ENCODE data around the gene MPRIP.
A peak's percentile ranks its signal among the peaks of the same experiment; 100 is the strongest.

Gene MPRIP

GRCh38 chr17:17108451-17109049 is 66.3 kb downstream of the MPRIP start:
- no peak for DNase-seq (ENCODE audit: low read depth in 2 of 2)

- DNase-seq (ENCODE audit: low read depth in 2 of 2), result no peak
Measured at GRCh38 chr17:17109256-17109655, 67.0 kb downstream of the MPRIP start.

DNA sequence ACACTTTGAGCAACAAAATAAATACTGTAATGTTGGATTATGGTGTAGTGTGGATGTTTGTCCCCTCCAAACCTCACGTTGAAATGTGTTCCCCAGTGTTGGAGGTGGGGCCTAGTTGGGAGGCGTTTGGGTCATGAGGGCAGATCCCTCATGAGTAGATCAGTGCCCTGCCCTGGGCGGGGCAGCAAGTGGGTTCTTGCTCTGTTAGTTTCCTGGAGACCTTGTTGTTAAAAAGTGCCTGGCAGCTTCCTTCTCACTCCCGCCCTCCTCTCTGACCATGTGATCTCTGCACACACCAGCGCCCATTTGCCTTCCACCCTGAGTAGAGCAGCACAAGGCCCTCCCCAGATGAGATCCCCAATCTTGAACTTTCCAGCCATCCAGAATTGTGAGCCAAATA is 67.7 kb downstream of the MPRIP start:
- no peak for DNase-seq (ENCODE audit: low read depth in 2 of 2)

GRCh38 chr17:17110520-17110919 is 68.3 kb downstream of the MPRIP start:
- DNase-seq (ENCODE audit: low read depth in 2 of 2), result no peak

GRCh38 chr17:17111401-17112393 is 69.4 kb downstream of the MPRIP start:
- DNase-seq (ENCODE audit: low read depth in 2 of 2), result no peak

- DNase-seq (ENCODE audit: low read depth in 2 of 2), result no peak
Measured at GRCh38 chr17:17112628-17113200, 70.5 kb downstream of the MPRIP start.

- DNase-seq (ENCODE audit: low read depth in 2 of 2), result no peak
Measured at GRCh38 chr17:17114592-17115225, 72.5 kb downstream of the MPRIP start.

DNA sequence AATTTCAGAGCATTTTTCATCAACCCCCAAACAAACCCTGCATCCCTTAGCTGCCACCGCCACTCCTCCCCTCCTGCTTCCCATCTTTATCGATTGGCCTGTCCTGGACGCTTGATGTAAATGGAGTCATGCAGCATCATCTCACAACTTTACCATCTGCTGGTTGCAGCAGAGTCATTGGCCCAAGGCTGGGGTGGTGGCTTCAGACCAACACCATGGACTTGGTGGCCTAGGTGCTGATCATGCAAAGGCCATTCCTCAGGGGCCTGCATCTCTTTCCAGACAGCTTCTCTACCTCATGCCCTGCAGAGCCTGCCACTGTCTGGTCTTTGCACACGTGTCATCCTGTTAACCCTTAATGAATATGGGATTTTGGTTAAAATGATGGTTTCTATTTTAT is 73.4 kb downstream of the MPRIP start:
- no peak for DNase-seq (ENCODE audit: low read depth in 2 of 2)

- no peak for DNase-seq (ENCODE audit: low read depth in 2 of 2)
Measured at GRCh38 chr17:17116406-17116805, 74.1 kb downstream of the MPRIP start.

DNA sequence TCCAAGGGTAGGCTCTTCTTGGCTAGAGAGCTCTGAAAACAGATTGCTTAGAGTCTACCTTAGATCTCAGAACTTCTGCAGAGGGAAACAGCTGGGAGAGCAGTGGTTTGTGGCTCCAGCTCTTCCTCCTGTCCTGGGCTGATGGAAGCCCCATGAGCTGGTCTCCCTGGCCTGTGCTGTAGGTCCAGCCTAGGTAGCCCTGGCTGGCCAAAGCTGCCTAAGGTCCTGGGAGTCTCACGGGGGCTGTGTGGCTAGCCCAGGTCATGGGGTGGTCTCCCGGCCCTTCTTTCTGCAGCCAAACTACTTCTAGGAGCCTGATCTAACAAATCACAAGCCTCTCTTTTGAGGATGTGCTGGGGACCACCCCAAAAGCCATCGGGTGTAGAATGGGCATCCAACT is 75.7 kb downstream of the MPRIP start:
- no peak for DNase-seq (ENCODE audit: low read depth in 2 of 2)

DNA sequence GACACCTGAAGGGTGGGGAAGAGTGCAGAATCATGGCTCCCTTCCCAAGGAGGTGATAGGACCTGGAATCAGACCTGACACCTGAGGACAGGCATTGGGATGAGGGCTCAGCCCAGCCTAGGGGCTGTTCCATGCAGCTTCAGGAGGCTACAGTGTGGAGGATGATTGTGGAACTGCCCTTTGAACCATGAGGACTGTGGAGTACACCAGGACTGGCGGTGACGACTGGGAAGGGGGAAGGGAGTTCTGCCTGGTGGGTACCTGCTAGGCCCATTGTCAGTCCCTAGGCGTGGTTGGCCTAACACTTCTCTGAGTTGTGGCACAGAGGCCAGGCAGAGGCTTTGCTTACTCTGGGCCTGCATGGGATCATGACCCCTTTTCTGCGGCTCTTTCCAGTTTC is 76.1 kb downstream of the MPRIP start:
- no peak for DNase-seq (ENCODE audit: low read depth in 2 of 2)

- DNase-seq (ENCODE audit: low read depth in 2 of 2), result no peak
Measured at GRCh38 chr17:17119106-17119505, 76.8 kb downstream of the MPRIP start.

GRCh38 chr17:17119533-17119932 is 77.3 kb downstream of the MPRIP start:
- DNase-seq (ENCODE audit: low read depth in 2 of 2), result peak; percentile 40 to 45

GRCh38 chr17:17120294-17120693 is 78.0 kb downstream of the MPRIP start:
- DNase-seq (ENCODE audit: low read depth in 2 of 2), result no peak

- no peak for DNase-seq (ENCODE audit: low read depth in 2 of 2)
Measured at GRCh38 chr17:17120701-17121100, 78.4 kb downstream of the MPRIP start.

DNA sequence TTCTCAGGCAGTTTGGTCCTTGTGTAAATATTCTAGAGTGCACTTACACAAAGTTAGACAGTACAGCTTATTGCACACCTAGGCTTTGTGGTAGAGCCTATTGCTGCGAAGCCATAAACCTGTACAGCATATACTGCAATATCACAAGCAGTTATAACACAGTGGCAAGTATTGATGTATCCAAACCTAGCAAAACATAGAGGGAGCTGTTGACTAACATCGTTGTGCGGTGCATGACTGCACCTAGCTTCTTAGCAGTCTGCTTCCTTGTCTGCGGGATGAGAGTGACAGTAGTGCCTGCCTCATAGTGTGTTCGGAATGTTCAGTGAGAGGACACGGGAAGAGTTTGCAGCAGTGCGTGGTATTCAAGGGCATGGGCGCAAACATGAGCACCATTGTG is 78.9 kb downstream of the MPRIP start:
- no peak for DNase-seq (ENCODE audit: low read depth in 2 of 2)

GRCh38 chr17:17122781-17123483 is 80.7 kb downstream of the MPRIP start:
- DNase-seq (ENCODE audit: low read depth in 2 of 2), result no peak

DNA sequence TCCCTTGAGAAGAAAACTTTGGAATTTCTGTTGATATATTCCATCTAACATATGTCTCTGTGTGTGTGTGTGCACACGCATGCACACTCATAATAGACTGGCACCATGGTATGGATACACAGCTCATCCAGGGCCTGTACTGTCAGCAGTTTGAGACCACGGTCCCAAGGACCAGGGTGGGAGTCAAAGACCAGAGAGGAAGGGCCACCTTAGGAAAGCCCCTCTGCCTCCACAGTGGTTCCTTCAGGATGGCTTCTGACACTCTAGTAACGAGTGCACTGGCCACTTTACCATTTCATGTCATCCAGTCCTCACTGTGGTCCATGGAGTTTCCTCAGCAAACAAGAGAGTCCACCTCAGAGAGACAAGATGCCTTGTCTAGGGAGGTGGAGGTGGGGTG is 82.1 kb downstream of the MPRIP start:
- no peak for DNase-seq (ENCODE audit: low read depth in 2 of 2)

DNA sequence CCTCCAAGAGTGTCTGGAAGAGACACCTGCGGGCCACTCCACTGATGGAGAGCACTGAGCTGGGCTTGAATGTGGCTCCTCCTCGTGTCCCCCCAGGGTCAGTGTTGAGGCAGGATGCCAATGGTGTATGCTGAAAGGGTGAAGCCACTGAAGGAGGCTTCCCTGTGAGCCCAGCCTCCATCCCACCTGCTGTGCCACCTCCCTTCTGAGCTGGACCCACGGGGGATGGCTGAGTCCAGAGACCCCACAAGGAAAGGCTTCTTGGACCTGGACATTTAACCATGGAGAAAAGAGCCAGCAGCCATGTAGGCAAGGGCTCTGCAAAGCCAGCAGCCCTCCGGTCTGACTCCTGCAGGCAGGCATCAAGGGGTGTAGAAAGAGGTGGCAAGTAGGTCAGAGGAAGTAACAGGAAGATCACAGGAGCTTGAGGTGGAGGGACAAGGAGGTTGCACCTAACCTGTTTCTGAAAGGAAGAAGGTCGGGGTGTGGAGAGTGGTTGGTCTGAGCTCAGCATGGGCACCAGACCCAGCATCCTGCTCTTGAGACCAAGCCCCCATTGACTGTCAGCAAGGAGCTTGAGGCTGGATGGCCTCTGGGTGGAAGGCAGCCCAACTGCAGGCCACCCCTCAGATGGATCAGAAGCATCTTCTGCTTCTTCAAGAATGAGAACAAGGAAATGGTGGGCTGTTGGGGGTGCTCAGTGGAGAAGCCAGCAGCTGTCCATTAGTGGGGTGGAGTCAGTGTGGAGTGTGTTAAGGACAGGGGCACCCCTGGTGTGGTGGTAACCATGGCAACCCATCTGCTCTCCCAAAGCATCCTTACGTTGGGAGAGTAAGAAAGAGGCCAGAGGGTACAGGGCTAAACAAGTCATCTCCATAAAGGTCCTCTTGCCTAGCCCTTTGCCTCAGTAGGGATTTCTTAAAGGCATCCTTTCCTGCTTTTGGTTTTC is 83.2 kb downstream of the MPRIP start:
- DNase-seq (ENCODE audit: low read depth in 2 of 2), result no peak

Measured in stimulated activated CD4-positive, alpha-beta T cell treated with anti-CD3 and anti-CD28 coated beads, Interleukin-12 subunit alpha, Interleukin-12 subunit beta, amount 100 ng/mL, for 24 hours (primary cell).